ENCODE results near the gene PTPRD. TPM values are rescaled to one million over a fixed set of nuclear protein-coding genes. Genes with fewer than 3 reads are reported as not detected.

PTPRD gene
- total RNA-seq, 1 experiment from 2014 or later, result not detected

GRCh38 chr9:10268531-10269485, 344.0 kb downstream of the PTPRD start:
- Mint-ChIP-seq H3K4me1 (ENCODE audit: insufficient read depth, unreplicated experiment) (no peaks in the 10 kb centered on the region), H3K9me3 (ENCODE audit: unreplicated experiment) (no peaks in the 10 kb centered on the region), H3K27ac (ENCODE audit: low read depth, unreplicated experiment) (no peak overlapping the region), H3K27me3 (ENCODE audit: insufficient read depth, unreplicated experiment) (peaks cover 27% of the 10 kb centered on the region), H3K36me3 (ENCODE audit: insufficient read depth, unreplicated experiment) (no peaks in the 10 kb centered on the region), H3K4me3 (ENCODE audit: unreplicated experiment) (no peak overlapping the region)
- CTCF ChIA-PET, result interaction anchor here (0.6 to 1.1 kb wide), 4 partner anchors 37 to 1460 kb away, joined by 3 read pairs; no protein-coding TSS in a partner anchor
- peak; percentile 56 for DNase-seq (ENCODE audit: unreplicated experiment)
- intact Hi-C loops (cut with micrococcal nuclease), result loop anchor here (1.0 to 2.0 kb wide), 4 partner anchors 37 to 270 kb away; no protein-coding TSS in a partner anchor
- TF ChIP-seq CTCF (IDR thresholded peaks at IDR 0.05; ENCODE audit: unreplicated experiment), result peak; percentile 39
- no TSS peak for BruUV-seq (replicated peaks)
- POLR2A ChIA-PET, result no interaction called here

DNA sequence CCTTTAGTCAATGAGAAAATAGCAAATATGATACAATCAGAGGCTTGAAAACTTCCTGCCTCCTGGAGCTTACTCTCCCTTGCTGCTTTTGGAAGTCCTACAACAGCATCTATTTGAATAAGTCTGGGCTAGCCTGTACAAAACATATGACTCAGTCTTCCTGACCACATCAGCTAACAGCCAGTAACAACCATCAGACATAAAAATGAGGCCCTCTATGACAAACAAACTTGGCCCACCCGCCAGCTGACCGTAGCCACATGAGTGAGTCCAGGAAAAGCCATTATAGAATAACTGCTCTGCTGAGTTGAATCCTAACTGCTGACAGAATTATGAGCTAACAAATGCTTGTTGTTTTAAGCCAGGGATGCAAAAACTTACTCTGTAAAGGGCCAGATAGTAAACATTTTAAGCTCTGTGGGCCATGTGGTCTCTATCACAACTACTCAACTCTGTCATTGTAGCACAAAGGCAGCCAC, 347.6 kb downstream of the PTPRD start:
- no peak for TF ChIP-seq CTCF (IDR thresholded peaks at IDR 0.05; ENCODE audit: unreplicated experiment)
- no peak overlapping the region for H3K27ac Mint-ChIP-seq (ENCODE audit: low read depth, unreplicated experiment)
- H3K27me3 Mint-ChIP-seq (ENCODE audit: insufficient read depth, unreplicated experiment), result peaks cover 26% of the 10 kb centered on the region
- H3K4me3 Mint-ChIP-seq (ENCODE audit: unreplicated experiment), result no peak overlapping the region
- DNase-seq (ENCODE audit: unreplicated experiment), result peak; percentile 15
- no TSS peak for BruUV-seq (replicated peaks)
- POLR2A ChIA-PET, result interaction anchor here (0.9 kb wide), 1 partner anchor 12 kb away, joined by 5 read pairs; no protein-coding TSS in a partner anchor
- CTCF ChIA-PET, result interaction anchor here (0.6 to 1.7 kb wide), 5 partner anchors 9 to 205 kb away, joined by 3 to 5 read pairs (median 3); no protein-coding TSS in a partner anchor
- no peaks in the 10 kb centered on the region for H3K36me3 Mint-ChIP-seq (ENCODE audit: insufficient read depth, unreplicated experiment)
- intact Hi-C loops (cut with micrococcal nuclease), result no loop called here
- H3K9me3 Mint-ChIP-seq (ENCODE audit: unreplicated experiment), result peaks cover 10% of the 10 kb centered on the region
- no peaks in the 10 kb centered on the region for H3K4me1 Mint-ChIP-seq (ENCODE audit: insufficient read depth, unreplicated experiment)

GRCh38 chr9:10260501-10260900, 352.3 kb downstream of the PTPRD start:
- Mint-ChIP-seq H3K4me1 (ENCODE audit: insufficient read depth, unreplicated experiment) (no peaks in the 10 kb centered on the region), H3K9me3 (ENCODE audit: unreplicated experiment) (peaks cover 10% of the 10 kb centered on the region), H3K27me3 (ENCODE audit: insufficient read depth, unreplicated experiment) (peaks cover 41% of the 10 kb centered on the region), H3K36me3 (ENCODE audit: insufficient read depth, unreplicated experiment) (no peaks in the 10 kb centered on the region), H3K4me3 (ENCODE audit: unreplicated experiment) (no peak overlapping the region), H3K27ac (ENCODE audit: low read depth, unreplicated experiment) (no peak overlapping the region)
- POLR2A ChIA-PET, result no interaction called here
- no TSS peak for BruUV-seq (replicated peaks)
- no peak for DNase-seq (ENCODE audit: unreplicated experiment)
- CTCF ChIA-PET, result no interaction called here
- intact Hi-C loops (cut with micrococcal nuclease), result no loop called here
- no peak for TF ChIP-seq CTCF (IDR thresholded peaks at IDR 0.05; ENCODE audit: unreplicated experiment)

DNA sequence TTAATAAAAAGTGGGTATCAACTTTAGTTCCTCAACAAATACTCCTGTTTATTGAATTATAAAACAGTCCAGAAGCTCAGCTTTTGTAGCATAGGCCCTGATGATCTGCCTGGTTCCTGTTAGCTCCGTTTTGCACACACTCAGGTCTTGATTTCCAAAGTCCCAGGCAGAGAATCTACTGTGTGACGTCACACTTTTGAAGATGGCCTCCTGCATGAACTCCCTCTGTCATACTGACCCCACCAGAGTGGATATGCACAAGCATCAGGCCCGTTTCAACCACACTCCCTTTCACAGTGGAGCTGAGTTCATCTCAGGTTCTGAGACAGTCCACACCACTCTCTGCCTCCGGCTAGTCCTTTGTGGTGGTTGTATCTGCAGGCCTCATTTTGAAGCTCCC, 353.1 kb downstream of the PTPRD start:
- H3K4me3 Mint-ChIP-seq (ENCODE audit: unreplicated experiment), result no peak overlapping the region
- H3K4me1 Mint-ChIP-seq (ENCODE audit: insufficient read depth, unreplicated experiment), result no peaks in the 10 kb centered on the region
- no peak for TF ChIP-seq CTCF (IDR thresholded peaks at IDR 0.05; ENCODE audit: unreplicated experiment)
- no TSS peak for BruUV-seq (replicated peaks)
- CTCF ChIA-PET, result no interaction called here
- intact Hi-C loops (cut with micrococcal nuclease), result no loop called here
- H3K36me3 Mint-ChIP-seq (ENCODE audit: insufficient read depth, unreplicated experiment), result no peaks in the 10 kb centered on the region
- POLR2A ChIA-PET, result no interaction called here
- DNase-seq (ENCODE audit: unreplicated experiment), result no peak
- H3K9me3 Mint-ChIP-seq (ENCODE audit: unreplicated experiment), result peaks cover 10% of the 10 kb centered on the region
- peaks cover 49% of the 10 kb centered on the region for H3K27me3 Mint-ChIP-seq (ENCODE audit: insufficient read depth, unreplicated experiment)
- H3K27ac Mint-ChIP-seq (ENCODE audit: low read depth, unreplicated experiment), result no peak overlapping the region
